IPS-18c (cell line): ENCODE results near the gene PITPNC1.

Source experiments
- H3K4me3 ChIP-seq: 2 replicates; pipeline ENCODE4 v1.7.0; 2013; ENCODE audit warnings: low read depth, mild to moderate bottlenecking, low read length, moderate library complexity; ENCODE audit not compliant: insufficient read depth
- H3K9me3 ChIP-seq: one replicate; pipeline ENCODE4 v1.6.1; 2013; ENCODE audit warnings: mild to moderate bottlenecking, low read length, moderate library complexity; ENCODE audit not compliant: control insufficient read depth, insufficient read depth

The PITPNC1 gene

DNA sequence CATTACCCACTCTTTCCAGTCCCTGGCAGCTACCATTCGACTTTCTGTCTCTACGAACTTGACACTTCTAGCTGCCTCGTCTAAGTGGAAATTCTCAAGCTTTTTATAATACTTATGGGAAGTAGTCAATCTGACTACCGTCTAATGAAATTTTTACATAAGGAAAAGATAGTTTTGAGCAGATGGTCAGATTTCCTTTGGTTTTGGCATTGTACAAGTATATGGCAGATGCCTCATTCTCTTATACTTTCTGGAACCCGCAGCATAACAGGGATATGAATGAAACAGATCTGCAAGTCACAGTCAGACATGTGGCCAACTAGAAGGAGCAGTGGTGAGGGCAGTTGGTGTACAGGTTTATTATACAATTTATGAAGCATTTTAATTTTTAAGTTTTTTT, 146.0 kb downstream of the PITPNC1 start:
- Histone ChIP-seq H3K4me3 (no peak overlapping the region), H3K9me3 (no peaks in the 10 kb centered on the region)

DNA sequence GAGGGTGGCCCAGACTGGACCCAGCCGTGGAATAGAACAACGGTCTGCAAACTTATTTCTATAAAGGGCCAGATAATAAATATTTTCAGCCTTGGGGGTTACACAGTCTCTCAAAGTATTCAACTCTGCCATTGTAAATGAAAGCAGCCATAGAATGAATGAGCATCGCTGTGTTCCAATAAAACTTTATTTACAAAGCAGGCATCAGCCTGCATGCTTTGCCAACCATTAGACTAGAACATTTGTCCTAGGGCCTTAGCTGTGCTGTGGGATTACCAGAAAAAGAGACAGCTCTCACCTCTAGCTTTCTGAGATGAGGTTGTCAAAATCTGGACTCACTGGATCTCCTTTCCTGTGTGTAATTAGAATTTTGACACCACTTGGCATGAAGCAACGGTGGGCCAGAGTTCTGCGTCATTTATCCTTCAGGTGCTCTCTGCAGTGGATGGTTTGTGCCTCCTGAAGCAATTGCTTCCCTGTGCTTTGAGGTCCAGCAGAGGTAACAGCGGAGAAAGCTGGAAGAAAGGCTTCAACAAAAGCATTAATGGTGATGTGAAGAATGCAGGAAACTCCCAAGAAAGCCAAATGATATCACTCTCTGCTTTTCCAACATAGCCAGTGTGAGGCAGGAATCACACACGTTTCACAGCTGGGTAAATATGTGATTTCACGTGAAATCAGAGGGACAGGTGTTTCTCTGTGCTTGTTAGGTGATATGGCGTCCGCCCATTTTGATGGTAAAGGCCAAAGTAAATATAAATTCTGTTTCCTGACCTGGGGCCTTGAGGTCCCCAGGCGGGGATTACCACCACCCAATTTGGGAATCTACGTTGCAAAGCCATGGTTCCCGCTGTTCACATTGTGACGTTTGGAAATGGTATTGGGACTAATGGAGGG, 148.4 kb downstream of the PITPNC1 start:
- Histone ChIP-seq H3K4me3 (no peak overlapping the region), H3K9me3 (no peaks in the 10 kb centered on the region)

DNA sequence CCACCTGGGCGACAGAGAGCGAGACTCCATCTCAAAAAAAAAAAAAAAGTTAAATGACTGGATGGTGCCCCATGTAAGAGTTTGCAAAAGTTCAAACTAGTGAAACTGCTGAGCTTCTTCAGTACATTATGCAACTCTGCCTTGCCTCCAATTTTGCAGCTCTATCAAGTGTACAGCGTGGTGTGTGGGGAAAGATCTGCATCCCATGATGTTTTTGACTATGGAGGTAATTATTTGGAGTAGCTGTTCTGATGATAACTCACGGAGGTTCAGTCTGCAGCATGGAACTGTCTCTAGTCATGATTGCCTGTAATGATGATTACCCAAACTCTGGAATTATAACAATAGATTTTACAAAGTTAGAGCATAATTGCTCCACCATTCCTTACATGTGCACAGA, 149.6 kb downstream of the PITPNC1 start:
- Histone ChIP-seq H3K4me3 (no peak overlapping the region), H3K9me3 (no peaks in the 10 kb centered on the region)

DNA sequence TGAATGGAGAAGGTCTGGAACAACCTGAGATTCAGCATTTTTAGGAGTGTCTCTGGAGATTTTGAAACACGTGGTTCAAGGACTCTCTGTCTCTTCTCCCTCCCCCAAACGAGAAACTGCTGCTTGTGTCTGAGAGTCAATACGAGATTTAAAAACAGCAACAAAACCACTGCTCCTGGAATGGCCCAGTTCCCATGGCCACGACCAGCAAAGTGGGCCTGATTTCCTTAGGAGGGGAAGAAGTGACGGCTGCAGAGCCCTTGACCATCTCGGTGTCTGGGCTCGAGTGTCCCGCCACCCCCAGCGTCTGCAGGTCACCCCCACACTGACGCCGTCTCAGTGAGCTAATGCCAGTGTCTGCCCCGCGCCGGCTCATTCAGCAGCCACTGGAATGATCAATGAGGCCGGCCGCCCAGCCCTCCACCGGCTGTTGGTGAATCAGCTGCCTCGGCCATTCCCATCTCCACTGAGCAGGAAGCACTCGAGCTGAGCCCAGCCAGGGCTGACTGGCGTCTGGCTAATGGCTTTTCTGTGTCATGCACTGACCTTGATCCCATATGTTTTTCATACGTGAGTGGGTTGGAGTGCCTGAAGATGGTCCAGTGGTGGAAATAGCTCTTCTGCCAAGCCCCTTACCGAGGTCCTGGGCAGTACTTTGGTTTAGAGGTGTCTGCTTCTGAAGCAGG, 151.8 kb downstream of the PITPNC1 start:
- Histone ChIP-seq H3K4me3 (no peak overlapping the region; the same call in 1 of the 2 replicates), H3K9me3 (no peaks in the 10 kb centered on the region)

DNA sequence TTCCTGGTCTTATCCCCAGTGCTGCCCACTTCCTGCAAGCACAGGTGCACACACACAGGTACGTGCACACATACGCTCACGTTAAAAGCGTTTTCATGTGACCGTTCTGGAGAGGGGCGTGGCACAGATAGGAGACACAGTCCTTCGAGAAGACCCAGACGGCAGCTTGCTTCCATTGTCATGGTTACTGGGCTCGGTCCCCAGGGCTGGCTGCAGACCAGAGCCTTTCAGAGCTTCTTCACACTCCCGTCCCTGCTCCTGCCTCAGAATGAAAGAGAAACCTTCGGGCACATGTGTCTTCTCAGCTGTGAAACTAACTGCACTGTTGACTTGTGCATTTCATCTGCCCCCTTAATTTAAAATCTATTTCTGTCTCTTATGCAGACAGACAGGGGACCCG, 154.2 kb downstream of the PITPNC1 start:
- H3K9me3 ChIP-seq = no peaks in the 10 kb centered on the region

DNA sequence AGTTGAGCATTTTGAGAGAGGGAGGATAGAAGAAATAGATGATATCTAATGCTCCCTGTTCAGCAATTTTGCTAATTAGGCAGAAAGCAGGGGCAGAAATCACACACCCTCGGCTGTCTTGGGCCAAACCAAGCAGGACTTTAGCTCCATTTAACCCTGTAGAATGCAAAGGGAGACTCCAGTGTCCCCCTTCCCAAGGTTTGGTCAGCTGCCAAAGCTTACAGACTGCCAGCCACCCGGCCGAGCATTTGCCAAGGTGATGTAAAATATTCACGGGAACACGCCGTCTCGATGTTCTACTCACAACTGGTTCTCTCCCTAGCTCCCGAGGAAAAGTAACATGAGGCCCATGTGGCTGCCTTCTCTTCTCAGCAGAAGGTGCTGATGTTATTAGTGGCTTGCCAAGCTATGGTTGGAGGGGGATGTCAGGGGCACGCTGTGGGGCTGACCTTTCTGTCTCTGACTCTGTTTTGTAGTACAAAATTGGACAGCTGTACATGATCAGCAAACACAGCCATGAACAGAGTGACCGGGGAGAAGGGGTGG, 155.3 kb downstream of the PITPNC1 start:
- no peak overlapping the region for H3K4me3 ChIP-seq

More for the DNA sequence above, 154.2 kb downstream of the PITPNC1 start:
- no peak overlapping the region for H3K4me3 ChIP-seq

DNA sequence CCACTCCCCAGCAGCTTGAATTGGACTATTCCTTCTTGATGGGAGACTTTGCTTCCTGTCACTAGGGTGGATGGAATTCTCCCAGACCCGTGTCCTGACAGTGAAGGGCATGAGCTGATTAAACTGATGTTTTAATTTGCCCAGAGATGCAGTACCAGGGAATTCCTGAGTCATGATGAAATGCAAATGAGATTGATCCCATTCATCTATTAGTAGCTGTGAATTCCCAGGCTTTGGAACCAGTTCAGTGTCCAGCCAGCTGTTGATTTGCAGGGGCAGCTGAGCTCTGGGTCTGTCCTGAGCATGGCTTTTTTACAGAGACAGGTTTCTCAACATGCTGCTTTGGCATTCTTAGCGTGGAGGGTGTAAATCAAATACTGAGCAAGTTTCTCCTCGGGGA, 157.9 kb downstream of the PITPNC1 start:
- Histone ChIP-seq H3K4me3 (no peak overlapping the region), H3K9me3 (no peaks in the 10 kb centered on the region)

More for the DNA sequence above, 155.3 kb downstream of the PITPNC1 start:
- H3K9me3 ChIP-seq = no peaks in the 10 kb centered on the region

DNA sequence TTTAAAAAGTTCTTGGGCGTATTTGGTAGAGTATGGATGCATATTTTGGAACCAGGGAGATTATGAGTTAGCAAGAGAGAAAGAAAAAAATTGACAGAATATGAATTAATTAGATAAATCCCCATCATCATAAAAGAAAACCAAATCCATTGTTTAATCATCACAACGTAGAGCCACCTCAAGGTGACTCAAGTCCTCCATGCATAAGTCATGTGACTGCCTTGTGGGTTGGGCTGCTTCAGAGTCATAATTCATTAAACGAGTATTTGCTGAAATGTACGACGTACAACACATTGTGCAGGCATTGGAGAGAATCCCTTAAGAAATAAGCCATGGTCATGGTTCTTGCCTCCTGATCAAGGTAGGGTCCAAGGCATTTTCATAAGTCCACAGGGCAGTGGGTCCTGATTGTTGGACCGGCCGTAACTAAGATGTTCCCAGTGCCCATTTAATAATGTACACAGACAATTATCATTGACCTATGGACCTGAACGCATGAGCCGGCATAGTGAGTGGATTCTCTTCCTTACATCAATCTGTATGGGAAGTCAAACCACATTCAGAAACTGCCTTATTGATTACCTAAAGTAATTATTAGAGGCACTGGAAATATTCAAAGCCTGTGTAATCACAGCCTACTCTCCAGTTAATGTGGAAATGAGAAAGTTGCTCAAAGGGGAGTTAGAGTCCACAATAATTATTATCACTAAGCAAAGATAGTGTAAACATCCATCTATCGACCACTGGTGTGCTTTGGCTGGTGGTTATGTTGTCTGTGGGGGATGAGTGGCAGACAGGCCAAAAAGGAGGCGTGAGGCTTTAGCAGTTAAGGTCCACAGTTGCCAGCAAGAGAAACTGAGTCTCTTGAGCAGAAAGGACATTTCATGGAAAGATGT, 165.4 kb downstream of the PITPNC1 start:
- H3K9me3 ChIP-seq = no peaks in the 10 kb centered on the region
- H3K4me3 ChIP-seq = no peak overlapping the region

DNA sequence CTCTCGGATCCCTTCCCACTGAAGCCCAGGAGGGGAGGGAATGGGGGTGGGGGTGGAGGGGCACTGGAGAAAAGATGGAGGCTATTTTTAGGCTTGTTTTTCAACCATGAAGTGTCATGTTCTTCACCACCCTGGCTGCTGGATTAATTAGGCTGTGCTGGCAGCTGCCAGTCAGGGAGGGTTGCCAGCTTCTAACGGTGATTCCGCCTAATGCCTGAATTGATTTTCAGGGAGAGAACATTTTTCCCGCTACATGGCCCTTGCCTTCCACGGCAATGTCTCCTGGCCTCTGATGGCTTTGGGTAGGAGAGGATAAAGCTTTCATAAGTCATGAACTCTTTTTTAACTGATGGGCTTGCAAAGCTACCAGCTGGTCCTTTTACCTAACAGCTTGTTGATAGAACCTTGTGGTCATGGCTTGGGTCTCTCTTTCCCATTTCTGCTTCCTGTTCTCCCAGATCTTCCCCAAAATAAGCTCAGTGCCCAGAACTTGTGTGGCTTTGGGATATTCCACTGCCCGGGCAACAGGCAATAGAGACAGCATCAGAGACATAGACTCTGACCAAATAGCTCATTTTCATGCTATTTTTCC, 167.4 kb downstream of the PITPNC1 start:
- Histone ChIP-seq H3K9me3 (no peaks in the 10 kb centered on the region), H3K4me3 (no peak overlapping the region)

DNA sequence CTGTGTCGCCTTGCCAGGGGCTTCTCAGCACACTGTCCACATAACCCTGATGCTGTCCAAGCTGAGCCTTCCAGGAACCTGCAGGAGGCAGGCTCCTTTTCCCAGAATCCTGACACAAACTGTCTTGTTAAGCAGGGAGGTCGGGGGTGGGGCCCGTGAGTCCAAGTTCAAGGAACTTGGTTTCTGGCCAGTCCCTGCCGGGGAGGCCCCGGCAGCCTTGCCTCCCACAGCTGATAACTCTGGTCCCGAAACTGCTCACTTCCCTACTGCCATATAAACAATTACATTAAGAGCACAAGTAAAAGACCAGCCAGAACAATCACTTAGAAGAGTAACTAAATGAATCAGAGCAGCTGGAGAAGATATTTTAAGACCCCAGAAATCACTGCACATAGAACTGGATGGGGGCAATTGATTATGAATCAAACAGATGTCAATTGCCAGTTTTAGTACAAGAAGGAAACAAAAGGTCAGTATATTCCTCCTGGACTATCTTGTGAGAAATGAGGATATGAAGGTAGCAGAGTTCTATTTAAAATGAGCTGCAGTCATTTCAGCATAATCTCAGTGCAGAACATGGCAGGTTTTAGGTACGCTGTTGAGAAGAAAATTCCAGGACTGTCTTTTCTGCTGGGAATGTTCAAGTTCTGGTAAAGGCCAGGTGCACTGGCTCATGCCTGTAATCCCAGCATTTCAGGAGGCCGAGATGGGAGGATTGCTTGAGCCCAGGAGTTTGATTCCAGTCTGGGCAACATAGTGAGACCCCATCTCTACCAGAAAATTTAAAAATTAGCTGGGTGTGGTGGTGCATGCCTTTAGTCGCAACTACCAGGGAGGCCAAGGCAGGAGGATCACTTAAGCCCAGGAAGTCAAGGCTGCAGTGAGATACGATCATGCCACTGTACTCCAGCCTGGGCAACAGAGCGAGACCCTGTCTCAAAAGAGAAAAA, 169.8 kb downstream of the PITPNC1 start:
- H3K4me3 ChIP-seq = no peak overlapping the region
- H3K9me3 ChIP-seq = no peaks in the 10 kb centered on the region

DNA sequence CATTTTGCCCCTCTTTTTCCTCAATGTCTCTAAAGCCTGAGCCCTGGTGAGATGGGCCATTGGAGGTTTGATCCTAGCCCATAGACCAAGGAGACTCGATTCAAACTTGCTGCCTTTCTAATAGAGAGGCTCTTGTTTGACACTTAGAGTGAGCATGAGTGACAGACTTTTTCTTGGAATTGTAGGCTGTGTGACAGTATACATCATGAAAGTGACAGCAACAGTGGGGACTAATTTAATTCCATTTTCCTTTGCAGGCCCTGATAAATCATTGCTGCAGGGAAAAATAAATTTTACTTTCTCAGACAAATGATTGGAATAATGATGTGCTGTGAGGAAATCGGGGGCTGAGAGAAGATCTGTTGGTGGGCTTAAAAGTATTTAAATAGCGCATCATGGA, 171.6 kb downstream of the PITPNC1 start:
- H3K4me3 ChIP-seq = no peak overlapping the region
- no peaks in the 10 kb centered on the region for H3K9me3 ChIP-seq

DNA sequence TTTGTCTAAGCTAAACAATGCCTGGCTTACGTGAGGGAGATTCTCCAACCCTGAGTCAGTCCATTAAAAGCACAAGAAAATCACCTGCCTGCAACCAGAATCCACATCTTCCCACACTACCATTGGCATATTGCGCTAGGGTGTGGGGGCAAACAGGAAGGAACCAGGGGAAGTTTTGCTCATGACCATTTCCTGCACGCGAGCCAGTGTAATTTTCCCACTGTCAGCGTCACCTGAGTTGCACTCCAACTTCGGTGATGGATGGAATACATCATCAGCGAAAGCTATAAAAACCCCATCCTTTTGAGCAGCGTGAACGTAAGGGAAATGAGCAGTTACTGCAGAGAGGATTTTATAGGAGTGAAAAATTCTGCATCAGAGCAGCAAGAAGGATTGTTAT, 172.7 kb downstream of the PITPNC1 start:
- no peaks in the 10 kb centered on the region for H3K9me3 ChIP-seq
- no peak overlapping the region for H3K4me3 ChIP-seq

DNA sequence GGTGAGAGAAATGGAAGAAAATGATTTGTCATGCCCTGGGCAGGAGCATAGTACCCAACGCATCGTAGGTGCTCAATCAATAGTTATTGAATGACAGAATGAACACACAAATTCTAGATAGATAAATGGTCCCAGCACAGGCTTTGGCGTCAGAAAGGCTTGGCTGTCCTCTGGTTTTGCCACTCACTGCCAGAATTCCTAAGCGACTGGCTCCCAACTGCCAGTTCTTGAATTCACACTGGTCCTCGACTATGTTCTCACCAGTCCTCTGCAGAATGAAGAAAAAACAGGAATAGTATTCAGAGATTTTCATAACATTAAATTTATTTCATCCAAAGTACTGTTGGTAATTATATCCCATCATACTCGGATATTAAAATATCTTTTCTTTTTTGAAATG, 177.6 kb downstream of the PITPNC1 start:
- no peaks in the 10 kb centered on the region for H3K9me3 ChIP-seq
- H3K4me3 ChIP-seq = no peak overlapping the region

DNA sequence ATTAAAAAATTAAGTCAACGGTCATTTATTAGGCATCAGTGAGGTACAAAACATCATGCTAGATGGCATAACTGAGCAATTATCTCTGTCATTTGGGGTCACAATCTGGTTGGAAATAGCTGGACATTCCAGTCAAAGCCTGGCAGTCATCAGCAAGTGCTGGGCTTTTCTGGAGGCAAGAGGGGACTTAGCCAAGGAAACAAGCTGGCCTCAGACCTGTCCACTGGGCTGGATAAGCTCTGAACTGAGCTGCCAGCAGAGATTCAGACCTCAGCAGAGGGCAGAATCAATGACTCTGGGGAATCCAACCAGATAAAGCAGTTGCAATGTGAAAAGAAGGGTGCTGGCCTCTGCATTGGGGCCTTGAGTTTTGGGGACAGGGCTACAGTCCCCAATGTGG, 178.8 kb downstream of the PITPNC1 start:
- Histone ChIP-seq H3K9me3 (no peaks in the 10 kb centered on the region), H3K4me3 (no peak overlapping the region)

DNA sequence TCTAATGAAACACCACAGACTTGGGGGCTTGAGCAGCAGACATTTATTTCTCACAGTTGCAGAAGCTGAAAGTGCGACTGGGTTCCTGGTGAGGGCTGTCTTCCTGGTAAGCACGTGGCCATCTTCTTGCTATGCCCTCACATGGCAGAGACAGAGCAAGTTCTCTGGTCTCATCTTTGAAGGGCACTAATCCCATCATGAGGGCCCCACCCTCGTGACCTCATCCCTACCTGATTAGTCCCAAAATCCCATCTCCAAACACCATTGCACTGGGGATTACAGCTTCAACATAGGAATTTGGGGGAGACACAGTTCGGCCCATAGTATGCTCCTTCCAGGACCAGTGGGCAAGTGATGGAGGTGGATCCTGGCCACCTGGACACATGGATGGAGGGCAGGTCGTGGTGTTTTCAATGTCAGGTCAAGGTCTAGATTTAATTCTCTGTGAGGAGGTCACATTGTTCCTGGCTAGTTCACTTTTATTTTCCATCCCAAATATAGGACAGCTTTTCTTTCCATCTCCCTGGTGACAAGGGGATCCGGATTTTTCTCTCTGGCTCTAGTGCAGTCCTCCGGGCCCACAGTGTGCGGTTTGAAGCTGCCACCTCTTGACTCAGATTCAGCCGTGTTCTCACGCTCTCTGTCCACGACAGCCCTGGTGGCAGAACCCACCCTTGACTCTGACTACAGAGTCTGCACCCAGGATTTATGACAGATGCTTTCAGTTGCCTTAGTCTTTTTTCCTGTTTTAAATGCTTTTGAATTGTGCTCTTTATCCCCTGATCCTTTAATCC, 180.2 kb downstream of the PITPNC1 start:
- Histone ChIP-seq H3K9me3 (no peaks in the 10 kb centered on the region), H3K4me3 (no peak overlapping the region)
